MV-4-11 (cell line): ENCODE measurements around the gene TTLL11.

Experiments
- DNase-seq: peaks from one replicate; lab custom pipeline; 2025; lab: John Stamatoyannopoulos, UW

The TTLL11 gene

GRCh38 chr9:122109035-122109813 is 16.1 kb upstream of the TTLL11 start:
- DNase-seq, result no peak

GRCh38 chr9:122107291-122107805 is 14.2 kb upstream of the TTLL11 start:
- no peak for DNase-seq

- no peak for DNase-seq
Measured at GRCh38 chr9:122106576-122106975, 13.5 kb upstream of the TTLL11 start.

- no peak for DNase-seq
Measured at GRCh38 chr9:122103985-122104384, 10.9 kb upstream of the TTLL11 start.

GRCh38 chr9:122102156-122102555 is 9.0 kb upstream of the TTLL11 start:
- no peak for DNase-seq

- no peak for DNase-seq
Measured at GRCh38 chr9:122100756-122101155, 7.6 kb upstream of the TTLL11 start.

GRCh38 chr9:122099271-122099869 is 6.3 kb upstream of the TTLL11 start:
- DNase-seq, result peak; percentile 55

GRCh38 chr9:122097679-122098315 is 4.7 kb upstream of the TTLL11 start:
- DNase-seq, result peak; percentile 5

GRCh38 chr9:122096620-122097415 is 3.7 kb upstream of the TTLL11 start:
- no peak for DNase-seq

- DNase-seq, result peak; percentile 51
Measured at GRCh38 chr9:122095010-122095767, 2.1 kb upstream of the TTLL11 start.

- peak; percentile 13 for DNase-seq
Measured at GRCh38 chr9:122091682-122092592, 1.2 kb downstream of the TTLL11 start.

GRCh38 chr9:122090981-122091380 is 2.1 kb downstream of the TTLL11 start:
- DNase-seq, result no peak

- DNase-seq, result no peak
Measured at GRCh38 chr9:122090287-122090883, 2.7 kb downstream of the TTLL11 start.

GRCh38 chr9:122088880-122089706 is 4.0 kb downstream of the TTLL11 start:
- DNase-seq, result peak; percentile 46

GRCh38 chr9:122087406-122088200 is 5.5 kb downstream of the TTLL11 start:
- no peak for DNase-seq

GRCh38 chr9:122086873-122087272 is 6.2 kb downstream of the TTLL11 start:
- DNase-seq, result no peak

- no peak for DNase-seq
Measured at GRCh38 chr9:122085260-122085659, 7.8 kb downstream of the TTLL11 start.

GRCh38 chr9:122084026-122084675 is 9.0 kb downstream of the TTLL11 start:
- no peak for DNase-seq
